ENCODE measurements around the gene LRCH3. TPM values are rescaled to one million over a fixed set of nuclear protein-coding genes. Genes with fewer than 3 reads are reported as not detected.

LRCH3 gene
- total RNA-seq, 1 experiment from 2014 or later: 43.1 TPM

GRCh38 chr3:197796087-197796486, 5.0 kb downstream of the LRCH3 start:
- peaks cover 17% of the 10 kb centered on the region; the same call in 1 of the 2 replicates for H3K4me1 ChIP-seq (ENCODE audit: insufficient read depth, low read length)
- peaks cover 20% of the 10 kb centered on the region for H4K20me1 ChIP-seq (ENCODE audit: low read length)
- BruUV-seq (replicated peaks): no TSS peak
- no peak overlapping the region for H2AFZ ChIP-seq (ENCODE audit: low read length)
- peaks cover 95% of the 10 kb centered on the region for H3K79me2 ChIP-seq (ENCODE audit: low read length)
- no peak overlapping the region for H3K4me2 ChIP-seq (ENCODE audit: low read length)
- H3K9me2 ChIP-seq (replicated peaks; ENCODE audit: low read length): no peaks in the 10 kb centered on the region
- H3K9me3 ChIP-seq (ENCODE audit: low read length): no peaks in the 10 kb centered on the region
- POLR2A ChIA-PET (ENCODE audit: unreplicated experiment): no interaction called here
- CTCF ChIA-PET: no interaction called here
- intact Hi-C loops (cut with micrococcal nuclease): no loop called here
- no peak overlapping the region for H3K27ac ChIP-seq (ENCODE audit: low read length)
- no peak overlapping the region for H3K4me3 ChIP-seq (ENCODE audit: low read length)
- H3K9ac ChIP-seq (ENCODE audit: low read length): no peak overlapping the region
- H3K36me3 ChIP-seq (ENCODE audit: low read depth, low read length): no peaks in the 10 kb centered on the region
- TF ChIP-seq EZH2phosphoT487 (IDR thresholded peaks at IDR 0.05; ENCODE audit: borderline replicate concordance, low read length) (no peak), EZH2 (IDR thresholded peaks at IDR 0.05; ENCODE audit: low read length, unreplicated experiment) (no peak), CTCF (conservative IDR thresholded peaks at IDR 0.05; ENCODE audit: low read depth, low read length) (no peak)
- no peak for ATAC-seq
- no peak for DNase-seq
- H3K27me3 ChIP-seq (ENCODE audit: low read length): no peaks in the 10 kb centered on the region
- no peaks in the 10 kb centered on the region for H3F3A ChIP-seq (ENCODE audit: low read length, unreplicated experiment)

GRCh38 chr3:197798863-197799262, 7.8 kb downstream of the LRCH3 start:
- no peak overlapping the region for H3K4me2 ChIP-seq (ENCODE audit: low read length)
- no TSS peak for BruUV-seq (replicated peaks)
- peaks cover 26% of the 10 kb centered on the region for H3K4me1 ChIP-seq (ENCODE audit: insufficient read depth, low read length)
- no peaks in the 10 kb centered on the region for H3K27me3 ChIP-seq (ENCODE audit: low read length)
- DNase-seq (no peak), ATAC-seq (no peak)
- TF ChIP-seq EZH2 (IDR thresholded peaks at IDR 0.05; ENCODE audit: low read length, unreplicated experiment) (no peak), CTCF (conservative IDR thresholded peaks at IDR 0.05; ENCODE audit: low read depth, low read length) (no peak), EZH2phosphoT487 (IDR thresholded peaks at IDR 0.05; ENCODE audit: borderline replicate concordance, low read length) (no peak)
- H3K36me3 ChIP-seq (ENCODE audit: low read depth, low read length): no peaks in the 10 kb centered on the region
- no peak overlapping the region for H3K27ac ChIP-seq (ENCODE audit: low read length)
- no peak overlapping the region for H2AFZ ChIP-seq (ENCODE audit: low read length)
- CTCF ChIA-PET: no interaction called here
- POLR2A ChIA-PET (ENCODE audit: unreplicated experiment): no interaction called here
- intact Hi-C loops (cut with micrococcal nuclease): no loop called here
- no peak overlapping the region for H3K9ac ChIP-seq (ENCODE audit: low read length)
- H3F3A ChIP-seq (ENCODE audit: low read length, unreplicated experiment): no peaks in the 10 kb centered on the region
- peaks cover 24% of the 10 kb centered on the region for H4K20me1 ChIP-seq (ENCODE audit: low read length)
- no peak overlapping the region for H3K4me3 ChIP-seq (ENCODE audit: low read length)
- peaks cover 97% of the 10 kb centered on the region for H3K79me2 ChIP-seq (ENCODE audit: low read length)
- no peaks in the 10 kb centered on the region for H3K9me2 ChIP-seq (replicated peaks; ENCODE audit: low read length)
- H3K9me3 ChIP-seq (ENCODE audit: low read length): no peaks in the 10 kb centered on the region

- Histone ChIP-seq H3K9ac (ENCODE audit: low read length) (no peak overlapping the region), H3K9me2 (replicated peaks; ENCODE audit: low read length) (no peaks in the 10 kb centered on the region), H3K4me2 (ENCODE audit: low read length) (no peak overlapping the region), H3F3A (ENCODE audit: low read length, unreplicated experiment) (no peaks in the 10 kb centered on the region), H3K9me3 (ENCODE audit: low read length) (no peaks in the 10 kb centered on the region), H3K4me1 (ENCODE audit: insufficient read depth, low read length) (peaks cover 21% of the 10 kb centered on the region), H3K79me2 (ENCODE audit: low read length) (peaks cover 95% of the 10 kb centered on the region), H2AFZ (ENCODE audit: low read length) (no peak overlapping the region), H3K4me3 (ENCODE audit: low read length) (no peak overlapping the region), H3K27ac (ENCODE audit: low read length) (no peak overlapping the region), H3K36me3 (ENCODE audit: low read depth, low read length) (no peaks in the 10 kb centered on the region), H3K27me3 (ENCODE audit: low read length) (no peaks in the 10 kb centered on the region), H4K20me1 (ENCODE audit: low read length) (peaks cover 21% of the 10 kb centered on the region)
- ChIA-PET POLR2A (ENCODE audit: unreplicated experiment) (no interaction called here), CTCF (no interaction called here)
- TF ChIP-seq CTCF (conservative IDR thresholded peaks at IDR 0.05; ENCODE audit: low read depth, low read length): no peak
- TF ChIP-seq EZH2phosphoT487 (IDR thresholded peaks at IDR 0.05; ENCODE audit: borderline replicate concordance, low read length): no peak
- TF ChIP-seq EZH2 (IDR thresholded peaks at IDR 0.05; ENCODE audit: low read length, unreplicated experiment): no peak
- BruUV-seq (replicated peaks): no TSS peak
- intact Hi-C loops (cut with micrococcal nuclease): no loop called here
- ATAC-seq (no peak), DNase-seq (no peak)
These were observed 9.3 kb downstream of the LRCH3 start for GRCh38 chr3:197800379-197800778.

All from PC-3 (cell line).